ENCODE data around the gene LMBR1. TPM values are rescaled to one million over a fixed set of nuclear protein-coding genes. Genes with fewer than 3 reads are reported as not detected.
"Not testable (repeated sequence)": the region's sequence is repeated elsewhere in the genome, so short reads cannot be mapped to it uniquely, and the experiment has no call there.

Gene LMBR1
- total and polyA plus RNA-seq, 2 donors (not counting 3 experiments of a cell fraction or from before 2014, with no cell fraction given): 14.0 to 72.9 TPM

DNA sequence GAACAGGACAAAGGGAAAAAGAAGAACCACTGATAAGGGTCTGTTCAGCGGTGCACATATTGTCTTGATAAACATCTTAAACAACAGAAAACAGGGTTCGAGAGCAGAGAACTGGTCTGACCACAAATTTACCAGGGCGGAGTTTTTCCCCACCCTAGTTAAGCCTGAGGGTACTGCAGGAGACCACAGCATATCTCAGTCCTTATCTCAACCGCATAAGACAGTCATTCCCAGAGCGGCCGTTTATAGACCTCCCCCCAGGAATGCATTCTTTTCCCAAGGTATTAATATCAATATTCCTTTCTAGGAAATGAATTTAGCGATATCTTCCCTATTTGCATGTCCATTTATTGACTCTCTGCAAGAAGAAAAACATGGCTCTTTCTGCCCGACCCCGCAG lies 195.7 kb downstream of the LMBR1 start:
- DNase-seq (ENCODE audit: low read depth, low spot score); H3K27ac ChIP-seq (ENCODE audit: insufficient read depth, low read depth, low read length); CTCF ChIA-PET; H2AFZ ChIP-seq (ENCODE audit: low read depth, low read length); H3K9me1 ChIP-seq (replicated peaks; ENCODE audit: control insufficient read depth, extremely low read depth, insufficient read depth, low read length); BruUV-seq (replicated peaks); H3K36me3 ChIP-seq (ENCODE audit: control insufficient read depth in 2 of 2, extremely low read depth in 1 of 2, insufficient read depth in 2 of 2, low read length in 2 of 2); H3K9ac ChIP-seq (replicated peaks; ENCODE audit: extremely low read depth, insufficient read depth, low read length); H3K79me2 ChIP-seq (ENCODE audit: control insufficient read depth, insufficient read depth, low read length); FAIRE-seq; intact Hi-C loops (cut with micrococcal nuclease); H3K4me1 ChIP-seq (ENCODE audit: control insufficient read depth, extremely low read depth, insufficient read depth, low read length); H3K4me3 ChIP-seq (replicated peaks in 1 of 3; ENCODE audit: insufficient read depth in 1 of 3, low read depth in 1 of 3, low read length in 3 of 3); H3K27me3 ChIP-seq (ENCODE audit: control insufficient read depth in 2 of 2, insufficient read depth in 2 of 2, low read length in 2 of 2); H4K20me1 ChIP-seq (replicated peaks; ENCODE audit: control insufficient read depth, extremely low read depth, insufficient read depth, low read length); dilution Hi-C loops (cut with MboI; ENCODE audit: extremely low pct_ligation_motif_present, low sequenced_read_pairs); POLR2A ChIA-PET; H3K4me2 ChIP-seq (ENCODE audit: insufficient read depth, low read length); H3K9me3 ChIP-seq (replicated peaks; ENCODE audit: control insufficient read depth, insufficient read depth, low read length): not testable (repeated sequence)

DNA sequence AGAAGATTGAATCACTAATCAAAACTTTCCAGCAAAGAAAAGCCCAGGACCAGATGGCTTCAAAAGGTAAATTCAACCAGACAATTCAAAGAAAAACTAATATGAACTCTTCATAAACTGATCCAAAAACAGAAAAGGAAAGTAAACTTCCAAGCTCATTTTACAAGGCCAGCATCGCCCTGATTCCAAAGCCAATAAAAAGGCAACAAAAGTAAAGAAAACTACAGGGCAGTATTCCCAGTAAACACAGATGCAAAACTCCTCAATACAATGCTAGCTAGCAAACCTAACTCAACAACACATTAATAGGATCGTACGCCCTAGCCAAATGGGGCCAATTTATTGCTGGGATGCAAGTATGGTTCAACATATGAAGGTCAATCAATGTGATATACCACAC lies 199.4 kb downstream of the LMBR1 start:
- POLR2A ChIA-PET: no interaction called here
- TF ChIP-seq FOS (IDR thresholded peaks at IDR 0.05; ENCODE audit: borderline replicate concordance, insufficient read depth, low read length): no peak
- TF ChIP-seq POLR2A (IDR thresholded peaks at IDR 0.05; ENCODE audit: low read depth, low read length): no peak
- no peak for TF ChIP-seq CTCF (IDR thresholded peaks at IDR 0.05; ENCODE audit: extremely low read depth in 1 of 2, insufficient read depth in 1 of 2, low read depth in 1 of 2, low read length in 2 of 2)
- Histone ChIP-seq H3K36me3 (ENCODE audit: control insufficient read depth in 2 of 2, extremely low read depth in 1 of 2, insufficient read depth in 2 of 2, low read length in 2 of 2) (no peaks in the 10 kb centered on the region), H2AFZ (ENCODE audit: low read depth, low read length) (no peak overlapping the region), H3K4me3 (replicated peaks in 1 of 3; ENCODE audit: insufficient read depth in 1 of 3, low read depth in 1 of 3, low read length in 3 of 3) (no peak overlapping the region), H4K20me1 (replicated peaks; ENCODE audit: control insufficient read depth, extremely low read depth, insufficient read depth, low read length) (no peaks in the 10 kb centered on the region), H3K9ac (replicated peaks; ENCODE audit: extremely low read depth, insufficient read depth, low read length) (no peak overlapping the region), H3K4me2 (ENCODE audit: insufficient read depth, low read length) (no peak overlapping the region), H3K79me2 (ENCODE audit: control insufficient read depth, insufficient read depth, low read length) (no peaks in the 10 kb centered on the region), H3K9me1 (replicated peaks; ENCODE audit: control insufficient read depth, extremely low read depth, insufficient read depth, low read length) (no peaks in the 10 kb centered on the region), H3K27me3 (ENCODE audit: control insufficient read depth in 2 of 2, insufficient read depth in 2 of 2, low read length in 2 of 2) (no peaks in the 10 kb centered on the region), H3K27ac (ENCODE audit: insufficient read depth, low read depth, low read length) (no peak overlapping the region), H3K4me1 (ENCODE audit: control insufficient read depth, extremely low read depth, insufficient read depth, low read length) (no peaks in the 10 kb centered on the region), H3K9me3 (replicated peaks; ENCODE audit: control insufficient read depth, insufficient read depth, low read length) (no peaks in the 10 kb centered on the region)
- no peak for DNase-seq (ENCODE audit: low read depth, low spot score)
- FAIRE-seq: no peak
- no TSS peak for BruUV-seq (replicated peaks)
- intact Hi-C loops (cut with micrococcal nuclease): no loop called here
- CTCF ChIA-PET: interaction anchor here (0.6 kb wide), 1 partner anchor 11 kb away, joined by 3 read pairs; no protein-coding TSS in a partner anchor
- dilution Hi-C loops (cut with MboI; ENCODE audit: extremely low pct_ligation_motif_present, low sequenced_read_pairs): no loop called here

All from endothelial cell of umbilical vein (primary cell).